GM12801 (cell line): ENCODE results near the gene DYNLT3.

ENCODE experiments used
- CTCF ChIP-seq: IDR thresholded peaks from one replicate; pipeline ENCODE4 v1.5.1; 2011; ENCODE audit warnings: control low read depth; ENCODE audit not compliant: insufficient read length; ENCODE audit errors: extremely low read depth

DYNLT3 gene

GRCh38 chrX:37820646-37821045, 26.7 kb downstream of the DYNLT3 start:
- TF ChIP-seq CTCF, result no peak

- TF ChIP-seq CTCF, result no peak
Measured at GRCh38 chrX:37818031-37818430, 29.3 kb downstream of the DYNLT3 start.

GRCh38 chrX:37817579-37817978, 29.8 kb downstream of the DYNLT3 start:
- no peak for TF ChIP-seq CTCF

- TF ChIP-seq CTCF, result no peak
Measured at GRCh38 chrX:37817176-37817575, 30.2 kb downstream of the DYNLT3 start.

- TF ChIP-seq CTCF, result no peak
Measured at GRCh38 chrX:37816766-37817165, 30.6 kb downstream of the DYNLT3 start.

GRCh38 chrX:37815366-37815765, 32.0 kb downstream of the DYNLT3 start:
- TF ChIP-seq CTCF, result no peak

- TF ChIP-seq CTCF, result no peak
Measured at GRCh38 chrX:37813570-37813969, 33.8 kb downstream of the DYNLT3 start.

- no peak for TF ChIP-seq CTCF
Measured at GRCh38 chrX:37812110-37812509, 35.3 kb downstream of the DYNLT3 start.
